HFF-Myc (cell line): ENCODE data around the gene GINS1.
"Not testable (repeated sequence)": the region's sequence is repeated elsewhere in the genome, so short reads cannot be mapped to it uniquely, and the experiment has no call there.

Experiments used
- DNase-seq: peaks from one replicate; pipeline ENCODE4 v3.0.0-alpha.2; 2011; ENCODE audit warnings: low read depth; ENCODE audit errors: extremely low read depth
- H3K4me3 ChIP-seq: replicated peaks from 2 replicates; pipeline ENCODE4 v1.5.1; 2011; ENCODE audit warnings: low read depth, mild to moderate bottlenecking, control low read depth, low read length
- CTCF ChIP-seq: IDR thresholded peaks from 2 replicates; pipeline ENCODE4 v1.5.1; 2012; ENCODE audit warnings: mild to moderate bottlenecking, low read depth, low read length, control low read depth; ENCODE audit errors: missing control alignments

Gene GINS1

GRCh38 chr20:25399037-25399430 is 8.4 kb upstream of the GINS1 start:
- no peak overlapping the region for H3K4me3 ChIP-seq
- peak; percentile 59 for DNase-seq
- peak; percentile 46 for TF ChIP-seq CTCF

GRCh38 chr20:25400291-25400732 is 7.2 kb upstream of the GINS1 start:
- not testable (repeated sequence) for DNase-seq

GRCh38 chr20:25402583-25402982 is 4.9 kb upstream of the GINS1 start:
- no peak overlapping the region for H3K4me3 ChIP-seq
- DNase-seq = no peak
- no peak for TF ChIP-seq CTCF

More at GRCh38 chr20:25400291-25400732, 7.2 kb upstream of the GINS1 start:
- not testable (repeated sequence) for H3K4me3 ChIP-seq

DNA sequence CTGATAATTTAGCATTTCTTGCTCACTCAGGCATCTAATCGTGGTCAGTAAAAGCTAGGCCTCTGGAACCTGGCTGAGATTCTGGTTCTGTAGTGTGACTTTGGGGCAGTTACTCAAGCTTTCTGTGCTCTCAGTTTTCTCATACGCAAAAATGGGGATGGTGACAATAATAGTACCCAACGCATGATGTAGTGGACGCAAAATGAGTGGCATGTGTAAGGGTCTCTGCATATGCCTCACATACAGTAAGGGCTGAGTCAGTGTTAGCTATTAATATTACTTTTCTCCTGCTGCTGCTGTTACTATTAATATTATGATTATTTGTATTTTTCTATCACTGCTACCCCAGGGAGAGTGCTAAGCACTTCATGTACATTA is 686 bp downstream of the GINS1 start:
- TF ChIP-seq CTCF = no peak
- DNase-seq = no peak
- peak overlapping the region; percentile 89 for H3K4me3 ChIP-seq

GRCh38 chr20:25408890-25409289 is 1.4 kb downstream of the GINS1 start:
- no peak for TF ChIP-seq CTCF
- H3K4me3 ChIP-seq = peak overlapping the region; percentile 89
- DNase-seq = no peak

- H3K4me3 ChIP-seq = no peak overlapping the region
- DNase-seq = no peak
- TF ChIP-seq CTCF = no peak
Measured at GRCh38 chr20:25418776-25419175, 11.3 kb downstream of the GINS1 start.

GRCh38 chr20:25421102-25421501 is 13.6 kb downstream of the GINS1 start:
- H3K4me3 ChIP-seq = no peak overlapping the region
- no peak for DNase-seq
- no peak for TF ChIP-seq CTCF

DNA sequence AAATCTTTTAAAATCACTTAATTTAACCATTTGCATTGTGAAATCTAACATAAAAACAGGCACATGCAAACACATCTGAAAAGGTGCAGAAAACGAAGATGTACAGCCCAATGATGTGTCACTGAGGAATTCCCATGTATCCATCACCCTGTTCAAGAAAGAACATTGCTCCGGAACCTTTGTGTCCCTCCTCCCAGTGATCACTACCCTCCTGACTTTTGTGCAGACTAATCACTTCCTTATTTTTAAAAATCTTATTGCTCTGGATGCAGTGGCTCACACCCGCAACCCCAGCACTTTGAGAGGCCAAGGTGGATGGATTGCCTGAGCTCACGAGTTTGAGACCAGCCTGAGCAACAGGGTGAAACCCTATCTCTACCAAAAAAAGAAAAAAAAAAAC is 14.6 kb downstream of the GINS1 start:
- no peak for TF ChIP-seq CTCF

More for the DNA sequence above, 14.6 kb downstream of the GINS1 start:
- no peak overlapping the region for H3K4me3 ChIP-seq
- no peak for DNase-seq
